ENCODE results near the gene GNB5. TPM values are rescaled to one million over a fixed set of nuclear protein-coding genes. Genes with fewer than 3 reads are reported as not detected.
A peak's percentile ranks its signal among the peaks of the same experiment; 100 is the strongest.

Gene GNB5
- total RNA-seq, 1 donor from 2014 or later = 23.7 TPM

GRCh38 chr15:52107238-52107637 is 84.0 kb downstream of the GNB5 start:
- DNase-seq (ENCODE audit: low read depth) = no peak
- no peak overlapping the region for H3K4me3 ChIP-seq (ENCODE audit: low read depth, low read length)

GRCh38 chr15:52106641-52107040 is 84.6 kb downstream of the GNB5 start:
- TF ChIP-seq CTCF (conservative IDR thresholded peaks at IDR 0.05; ENCODE audit: low read depth, low read length) = no peak
- no peak for DNase-seq (ENCODE audit: low read depth)
- H3K4me3 ChIP-seq (ENCODE audit: low read depth, low read length) = no peak overlapping the region

More at GRCh38 chr15:52107238-52107637, 84.0 kb downstream of the GNB5 start:
- TF ChIP-seq CTCF (conservative IDR thresholded peaks at IDR 0.05; ENCODE audit: low read depth, low read length) = no peak

GRCh38 chr15:52105846-52106245 is 85.3 kb downstream of the GNB5 start:
- TF ChIP-seq CTCF (conservative IDR thresholded peaks at IDR 0.05; ENCODE audit: low read depth, low read length) = no peak
- DNase-seq (ENCODE audit: low read depth) = no peak
- H3K4me3 ChIP-seq (ENCODE audit: low read depth, low read length) = no peak overlapping the region

- no peak overlapping the region for H3K4me3 ChIP-seq (ENCODE audit: low read depth, low read length)
- DNase-seq (ENCODE audit: low read depth) = no peak
- TF ChIP-seq CTCF (conservative IDR thresholded peaks at IDR 0.05; ENCODE audit: low read depth, low read length) = no peak
These were observed 86.6 kb downstream of the GNB5 start for GRCh38 chr15:52104532-52105004.

- no peak overlapping the region for H3K4me3 ChIP-seq (ENCODE audit: low read depth, low read length)
- DNase-seq (ENCODE audit: low read depth) = peak; percentile 90
- no peak for TF ChIP-seq CTCF (conservative IDR thresholded peaks at IDR 0.05; ENCODE audit: low read depth, low read length)
These were observed 87.7 kb downstream of the GNB5 start for GRCh38 chr15:52103217-52104207.

- TF ChIP-seq CTCF (conservative IDR thresholded peaks at IDR 0.05; ENCODE audit: low read depth, low read length) = no peak
- peak; percentile 95 for DNase-seq (ENCODE audit: low read depth)
- no peak overlapping the region for H3K4me3 ChIP-seq (ENCODE audit: low read depth, low read length)
These were observed 88.7 kb downstream of the GNB5 start for GRCh38 chr15:52102463-52102862.

Data from epithelial cell of proximal tubule (primary cell).